Measurements from ENCODE around the gene TOLLIP. TPM values are rescaled to one million over a fixed set of nuclear protein-coding genes. Genes with fewer than 3 reads are reported as not detected.

TOLLIP gene
- total and polyA plus RNA-seq, 2 of the 4 experiments (the other 2 are of a cell fraction): 19.7 to 42.9 TPM

DNA sequence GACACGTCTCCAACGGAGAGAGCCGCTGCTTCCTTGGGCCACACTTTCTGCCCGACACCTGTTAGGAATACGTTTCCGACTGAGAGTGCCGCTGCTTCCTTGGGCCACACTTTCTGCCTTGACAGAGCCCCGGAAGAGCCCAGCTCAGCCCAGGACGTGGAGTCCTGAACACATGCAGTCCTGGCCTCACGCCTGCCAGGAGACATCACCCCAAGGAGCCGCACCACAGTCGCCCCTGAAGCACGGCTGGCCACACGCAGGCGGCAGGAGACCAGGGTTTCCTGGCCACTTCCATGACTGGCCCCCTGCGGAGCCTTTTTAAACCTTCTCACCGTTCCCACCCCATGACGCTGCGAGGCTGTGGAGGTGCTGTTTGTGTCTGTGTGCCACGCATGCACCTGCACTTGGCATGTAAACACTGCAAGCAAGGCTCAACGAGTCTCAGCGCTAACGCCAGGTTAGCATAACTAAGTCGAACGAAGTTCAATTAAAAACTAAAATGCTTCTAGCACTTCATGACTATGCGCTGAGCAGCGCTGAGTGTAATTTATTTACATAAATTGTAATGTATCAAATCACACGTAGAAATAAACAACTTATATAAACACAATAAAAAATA, 8.8 kb downstream of the TOLLIP start:
- ATAC-seq (ENCODE audit: low read depth): no peak
- no peak overlapping the region for H3K56ac ChIP-seq (ENCODE audit: extremely low read depth, insufficient read depth, low read length)
- no peak overlapping the region for H2BK120ac ChIP-seq (ENCODE audit: low read depth, low read length)
- no peaks in the 10 kb centered on the region for H3K9me3 ChIP-seq (ENCODE audit: control insufficient read depth, insufficient read depth, low read length)
- peaks cover 10% of the 10 kb centered on the region; the same call in 1 of the 2 replicates for H3K36me3 ChIP-seq (ENCODE audit: control insufficient read depth, insufficient read depth, low read length)
- no peak overlapping the region for H2BK5ac ChIP-seq (ENCODE audit: low read depth, low read length, poor library complexity, severe bottlenecking)
- no peak for DNase-seq
- no TSS peak for BruUV-seq (replicated peaks)
- 95% methylated on average over 7 of the region's 28 CpGs; no CpG with 5 or more reads in 1 of the 2 experiments for WGBS, 2 experiments (ENCODE audit: extremely low coverage in 2 of 2, insufficient read length in 1 of 2)
- H4K5ac ChIP-seq (ENCODE audit: low read depth, low read length): no peak overlapping the region
- peaks cover 8% of the 10 kb centered on the region for H3K4me1 ChIP-seq (ENCODE audit: control insufficient read depth, insufficient read depth, low read length)
- in situ Hi-C loops (cut with MboI; ENCODE audit: low sequenced_read_pairs): no loop called here
- POLR2A ChIA-PET (ENCODE audit: unreplicated experiment): no interaction called here
- intact Hi-C loops (cut with micrococcal nuclease): no loop called here
- H4K91ac ChIP-seq (ENCODE audit: insufficient read depth, low read depth, low read length): no peak overlapping the region
- no peak overlapping the region for H3K4ac ChIP-seq (ENCODE audit: low read depth, low read length)
- no peak overlapping the region; the same call in 1 of the 2 replicates for H2AK5ac ChIP-seq (ENCODE audit: low read depth, low read length)
- H3K4me2 ChIP-seq (ENCODE audit: low read depth, low read length): no peak overlapping the region
- H3K23ac ChIP-seq (ENCODE audit: low read depth, low read length): no peak overlapping the region
- CTCF ChIA-PET: interaction anchor here (0.6 kb wide), 1 partner anchor 9 kb away, joined by 3 read pairs; the partner anchor contains the start of gene TOLLIP
- H3K18ac ChIP-seq (ENCODE audit: low read depth, low read length): no peak overlapping the region
- H3K14ac ChIP-seq (replicated peaks; ENCODE audit: low read depth, low read length): no peak overlapping the region
- H3K27ac ChIP-seq (ENCODE audit: insufficient read depth, low read length): no peak overlapping the region
- peaks cover 84% of the 10 kb centered on the region for H4K20me1 ChIP-seq (ENCODE audit: insufficient read depth, low read length)
- H2AFZ ChIP-seq (replicated peaks; ENCODE audit: low read length, poor library complexity): no peak overlapping the region
- no peak overlapping the region for H3K9ac ChIP-seq (ENCODE audit: low read depth, low read length)
- TF ChIP-seq RCOR1 (IDR thresholded peaks at IDR 0.05; ENCODE audit: insufficient replicate concordance, low read length) (no peak), RAD21 (IDR thresholded peaks at IDR 0.05; ENCODE audit: low read length) (no peak), MAFK (IDR thresholded peaks at IDR 0.05; ENCODE audit: low read depth, low read length) (no peak), ELK1 (IDR thresholded peaks at IDR 0.05; ENCODE audit: borderline replicate concordance, low read depth, low read length) (no peak)
- no peaks in the 10 kb centered on the region for H3K27me3 ChIP-seq (ENCODE audit: control insufficient read depth, insufficient read depth, low read length)
- H2BK15ac ChIP-seq (ENCODE audit: low read depth, low read length): no peak overlapping the region
- no peak overlapping the region for H4K8ac ChIP-seq (ENCODE audit: low read depth in 2 of 2, low read length in 2 of 2)
- no peak overlapping the region for H2BK20ac ChIP-seq (ENCODE audit: low read depth, low read length)
- H3K79me1 ChIP-seq (ENCODE audit: low read depth in 1 of 2, low read length in 2 of 2): peaks cover 12 to 88% of the 10 kb centered on the region in 2 experiments
- no peak overlapping the region for H3K4me3 ChIP-seq (ENCODE audit: insufficient read depth, low read depth, low read length)
- no peak overlapping the region for H2AK9ac ChIP-seq (replicated peaks; ENCODE audit: low read depth, low read length, poor library complexity)
- dilution Hi-C loops (cut with HindIII; ENCODE audit: low sequenced_read_pairs, unreplicated experiment): no loop called here
- H3K9me1 ChIP-seq (ENCODE audit: insufficient read depth, low read length): peaks cover 5% of the 10 kb centered on the region

All from IMR-90 (cell line).